A673 (cell line): ENCODE results near the gene GATA2. TPM values are rescaled to one million over a fixed set of nuclear protein-coding genes. Genes with fewer than 3 reads are reported as not detected.

Experiments
- BruUV-seq: library from RNA; stranded (reverse); fragments of 400-500 nt; replicated peaks from 2 replicates; lab custom pipeline; 2021; lab: Mats Ljungman, UMichigan
- CTCF ChIA-PET: fragments of 300-600 bp; sonication (Branson Sonifier 250); formaldehyde crosslinking; loops from one replicate; lab custom pipeline; 2022; ENCODE audit warnings: antibody characterized with exemption; lab: Charles Lee
- POLR2A ChIA-PET: fragments of 300-600 bp; sonication (Branson Sonifier 250); formaldehyde crosslinking; loops from one replicate; lab custom pipeline; 2022; ENCODE audit warnings: antibody characterized with exemption; ENCODE audit not compliant: low non-redundant PET; lab: Charles Lee
- DNase-seq: peaks from one replicate; pipeline ENCODE4 v3.0.0-alpha.2; 2015; ENCODE audit warnings: low spot score
- H3K27ac ChIP-seq: fragments of 200-600 bp; sonication (generic); 2 replicates; pipeline ENCODE4 v1.5.1; 2016; ENCODE audit warnings: mixed run types, low read depth, mild to moderate bottlenecking, mixed read lengths, antibody characterized with exemption, low read length; ENCODE audit not compliant: poor library complexity, severe bottlenecking
- H3K27me3 ChIP-seq: fragments of 200-600 bp; sonication (generic); replicated peaks from 2 replicates; pipeline ENCODE4 v1.6.1; 2017; ENCODE audit warnings: mixed run types, low read depth, mild to moderate bottlenecking, mixed read lengths, antibody characterized with exemption, low read length; ENCODE audit not compliant: insufficient read depth, poor library complexity
- H3K36me3 ChIP-seq: fragments of 200-600 bp; sonication (generic); 2 replicates; pipeline ENCODE4 v1.6.1; 2016; ENCODE audit warnings: mixed run types, mild to moderate bottlenecking, mixed read lengths, antibody characterized with exemption, low read length; ENCODE audit not compliant: insufficient read depth, poor library complexity, severe bottlenecking
- H3K4me1 ChIP-seq: fragments of 200-600 bp; sonication (generic); 2 replicates; pipeline ENCODE4 v1.6.1; 2017; ENCODE audit warnings: mixed run types, mild to moderate bottlenecking, mixed read lengths, antibody characterized with exemption, low read length; ENCODE audit not compliant: insufficient read depth, poor library complexity, severe bottlenecking
- H3K4me3 ChIP-seq: fragments of 200-600 bp; sonication (generic); 2 replicates; pipeline ENCODE4 v1.5.1; 2016; ENCODE audit warnings: low read depth, mixed run types, mild to moderate bottlenecking, mixed read lengths, low read length; ENCODE audit not compliant: poor library complexity, severe bottlenecking
- H3K9me3 ChIP-seq: fragments of 200-600 bp; sonication (generic); 2 replicates; pipeline ENCODE4 v1.6.1; 2016; ENCODE audit warnings: mixed run types, low read depth, mild to moderate bottlenecking, mixed read lengths, antibody characterized with exemption, low read length; ENCODE audit not compliant: poor library complexity, severe bottlenecking
- CTCF ChIP-seq: fragments of 300-800, 200-600 bp; sonication (generic); conservative IDR thresholded peaks from 2 replicates; pipeline ENCODE4 v1.5.1; 2017; ENCODE audit warnings: low read depth, mild to moderate bottlenecking, antibody characterized with exemption, low read length, moderate library complexity, mixed read lengths
- EZH2 ChIP-seq: fragments of 200-600 bp; sonication (generic); IDR thresholded peaks from 2 replicates; pipeline ENCODE4 v1.6.1; 2017; ENCODE audit warnings: borderline replicate concordance, low read depth, mild to moderate bottlenecking, mixed read lengths, antibody characterized with exemption, low read length; ENCODE audit not compliant: poor library complexity, severe bottlenecking
- intact Hi-C: fragments of 100-400 bp; cut with micrococcal nuclease; formaldehyde crosslinking; loops from one replicate; pipeline ENCODE4 v1.10.0; 2022; ENCODE audit not compliant: unreplicated experiment
- total RNA-seq: library from RNA; stranded (reverse); gene quantifications from 2 replicates; pipeline ENCODE4 v1.2.3, GENCODE V29; 2021

The GATA2 gene
- total RNA-seq, 1 experiment from 2014 or later: 19.4 TPM

- H3K4me1 ChIP-seq: no peaks in the 10 kb centered on the region
- DNase-seq: no peak
- ChIA-PET CTCF (interaction anchor here (0.6 kb wide), 1 partner anchor 100 kb away, joined by 3 read pairs; no protein-coding TSS in a partner anchor), POLR2A (no interaction called here)
- no peaks in the 10 kb centered on the region for H3K9me3 ChIP-seq
- H3K36me3 ChIP-seq: no peaks in the 10 kb centered on the region
- H3K27me3 ChIP-seq: no peaks in the 10 kb centered on the region
- no peak overlapping the region for H3K4me3 ChIP-seq
- no peak overlapping the region for H3K27ac ChIP-seq
- intact Hi-C loops: loop anchor here (5.0 kb wide), 1 partner anchor 80 kb away; no protein-coding TSS in a partner anchor
- TF ChIP-seq CTCF (no peak), EZH2 (no peak)
- no TSS peak for BruUV-seq
Measured at GRCh38 chr3:128502712-128503111, 9.7 kb upstream of the GATA2 start.

- no TSS peak for BruUV-seq
- Histone ChIP-seq H3K9me3 (no peaks in the 10 kb centered on the region), H3K4me1 (no peaks in the 10 kb centered on the region), H3K27ac (no peak overlapping the region), H3K4me3 (no peak overlapping the region), H3K36me3 (no peaks in the 10 kb centered on the region), H3K27me3 (no peaks in the 10 kb centered on the region)
- no peak for DNase-seq
- intact Hi-C loops: loop anchor here (2.0 to 5.0 kb wide), 2 partner anchors 75 to 81 kb away; no protein-coding TSS in a partner anchor
- no peak for TF ChIP-seq CTCF
- no peak for TF ChIP-seq EZH2
- POLR2A ChIA-PET: no interaction called here
- CTCF ChIA-PET: no interaction called here
Measured at GRCh38 chr3:128501431-128501830, 8.4 kb upstream of the GATA2 start.

- Histone ChIP-seq H3K27ac (no peak overlapping the region), H3K4me1 (no peaks in the 10 kb centered on the region), H3K36me3 (no peaks in the 10 kb centered on the region), H3K9me3 (no peaks in the 10 kb centered on the region), H3K27me3 (no peaks in the 10 kb centered on the region), H3K4me3 (no peak overlapping the region)
- DNase-seq: no peak
- ChIA-PET POLR2A (no interaction called here), CTCF (interaction anchor here (0.7 kb wide), 1 partner anchor 78 kb away, joined by 3 read pairs; no protein-coding TSS in a partner anchor)
- no TSS peak for BruUV-seq
- intact Hi-C loops: loop anchor here (2.0 to 5.0 kb wide), 2 partner anchors 74 to 82 kb away; no protein-coding TSS in a partner anchor
- TF ChIP-seq EZH2 (no peak), CTCF (no peak)
Measured at GRCh38 chr3:128500556-128500955, 7.6 kb upstream of the GATA2 start.
